ENCODE measurements around the gene SH2D4B. TPM values are rescaled to one million over a fixed set of nuclear protein-coding genes. Genes with fewer than 3 reads are reported as not detected.

The SH2D4B gene
- total RNA-seq, 1 donor: 0.10 TPM

GRCh38 chr10:80501381-80501912 lies 36.3 kb upstream of the SH2D4B start:
- H3K4me1 ChIP-seq (ENCODE audit: insufficient read depth, low read length): peaks cover 93% of the 10 kb centered on the region
- H3K9me3 ChIP-seq (ENCODE audit: low read depth, low read length): no peaks in the 10 kb centered on the region
- no peaks in the 10 kb centered on the region for H3K27me3 ChIP-seq (ENCODE audit: insufficient read depth, low read length)
- no peak overlapping the region for H3K4me3 ChIP-seq (ENCODE audit: low read length)

GRCh38 chr10:80501913-80502521 lies 35.7 kb upstream of the SH2D4B start:
- H3K4me3 ChIP-seq (ENCODE audit: low read length): no peak overlapping the region
- no peaks in the 10 kb centered on the region for H3K27me3 ChIP-seq (ENCODE audit: insufficient read depth, low read length)
- peaks cover 90% of the 10 kb centered on the region for H3K4me1 ChIP-seq (ENCODE audit: insufficient read depth, low read length)
- H3K9me3 ChIP-seq (ENCODE audit: low read depth, low read length): no peaks in the 10 kb centered on the region

DNA sequence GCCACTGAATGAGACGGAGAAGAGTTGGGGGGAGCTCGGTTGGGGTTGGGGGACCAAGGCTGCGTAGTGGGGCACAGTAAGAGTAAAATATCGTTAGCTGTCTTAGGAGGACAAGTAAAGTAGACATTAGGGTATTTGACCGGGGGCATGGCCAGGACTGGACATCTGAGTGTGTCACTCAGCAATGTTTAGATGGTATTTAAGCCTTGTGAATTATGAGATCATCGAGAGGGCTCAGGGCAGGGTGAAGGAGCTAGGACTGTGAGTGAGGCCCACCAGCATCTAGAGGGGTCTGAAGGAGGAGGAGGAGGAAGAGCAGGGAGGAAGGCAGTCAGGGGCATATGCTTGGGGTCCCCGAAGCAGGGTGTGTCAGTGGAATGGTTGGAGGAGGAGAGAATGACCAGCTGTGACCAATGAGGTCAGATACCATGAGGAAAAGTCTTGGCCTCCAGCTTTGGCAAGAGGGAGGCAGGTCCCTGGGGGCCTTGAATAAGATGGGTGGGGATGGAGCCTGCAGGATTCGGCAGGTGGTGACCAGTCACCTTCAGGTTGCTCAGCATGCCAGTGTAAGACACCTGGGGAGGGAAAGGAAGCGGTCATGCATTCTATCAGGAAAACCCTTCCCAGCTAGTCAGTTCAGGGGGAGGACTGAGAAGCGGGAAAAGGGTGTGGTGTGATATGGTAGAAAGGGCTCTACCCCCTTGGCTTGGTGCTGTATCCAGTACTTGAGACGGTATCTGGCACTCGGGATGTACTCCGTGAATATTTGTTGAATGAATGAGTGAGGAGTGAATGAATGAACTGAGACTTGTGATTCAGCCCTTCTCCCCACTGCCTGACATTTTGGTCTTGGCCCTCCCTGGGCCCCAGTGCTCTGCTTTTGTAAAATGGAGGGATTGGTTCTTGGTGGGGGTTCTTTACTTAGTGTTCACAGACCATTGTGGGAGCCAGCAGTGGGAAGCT lies 34.8 kb upstream of the SH2D4B start:
- no peaks in the 10 kb centered on the region for H3K27me3 ChIP-seq (ENCODE audit: insufficient read depth, low read length)
- H3K4me3 ChIP-seq (ENCODE audit: low read length): no peak overlapping the region
- H3K4me1 ChIP-seq (ENCODE audit: insufficient read depth, low read length): peaks cover 81% of the 10 kb centered on the region
- no peaks in the 10 kb centered on the region for H3K9me3 ChIP-seq (ENCODE audit: low read depth, low read length)

DNA sequence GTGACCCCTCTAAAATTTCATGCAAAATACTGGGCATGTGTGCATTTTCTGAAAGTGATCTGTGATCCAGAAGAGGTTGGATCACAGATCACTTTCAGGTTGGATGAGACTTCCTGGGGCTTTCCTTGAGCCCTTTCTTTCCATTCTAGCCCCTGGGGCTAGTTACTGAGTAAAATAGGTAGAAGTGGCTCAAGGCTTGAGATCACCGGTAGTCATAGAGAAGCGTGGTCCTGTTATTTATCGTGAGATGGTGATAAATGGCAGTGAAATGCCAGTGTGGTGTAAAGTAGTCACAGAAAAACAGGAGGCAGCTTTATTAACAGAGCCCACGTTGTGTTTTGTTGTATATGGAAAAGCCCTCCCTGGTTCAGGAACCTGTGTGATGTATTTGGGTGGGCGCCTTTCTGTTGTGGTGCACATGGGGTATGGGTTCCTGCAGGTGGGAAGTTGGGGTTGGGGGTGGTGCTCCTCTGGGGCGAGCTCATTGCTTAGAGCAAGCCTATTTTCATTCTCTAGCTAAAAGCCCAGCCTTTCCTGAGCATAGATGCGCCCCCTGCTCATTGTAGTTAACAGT lies 34.0 kb upstream of the SH2D4B start:
- H3K4me3 ChIP-seq (ENCODE audit: low read length): no peak overlapping the region
- no peaks in the 10 kb centered on the region for H3K9me3 ChIP-seq (ENCODE audit: low read depth, low read length)
- H3K27me3 ChIP-seq (ENCODE audit: insufficient read depth, low read length): no peaks in the 10 kb centered on the region
- H3K4me1 ChIP-seq (ENCODE audit: insufficient read depth, low read length): peaks cover 74% of the 10 kb centered on the region

GRCh38 chr10:80504158-80504811 lies 33.4 kb upstream of the SH2D4B start:
- Histone ChIP-seq H3K9me3 (ENCODE audit: low read depth, low read length) (no peaks in the 10 kb centered on the region), H3K4me1 (ENCODE audit: insufficient read depth, low read length) (peaks cover 68% of the 10 kb centered on the region), H3K4me3 (ENCODE audit: low read length) (no peak overlapping the region), H3K27me3 (ENCODE audit: insufficient read depth, low read length) (no peaks in the 10 kb centered on the region)

- no peak overlapping the region for H3K4me3 ChIP-seq (ENCODE audit: low read length)
- H3K27me3 ChIP-seq (ENCODE audit: insufficient read depth, low read length): no peaks in the 10 kb centered on the region
- peaks cover 64% of the 10 kb centered on the region for H3K4me1 ChIP-seq (ENCODE audit: insufficient read depth, low read length)
- H3K9me3 ChIP-seq (ENCODE audit: low read depth, low read length): no peaks in the 10 kb centered on the region
These were observed 32.7 kb upstream of the SH2D4B start for GRCh38 chr10:80504897-80505465.

GRCh38 chr10:80506189-80506575 lies 31.5 kb upstream of the SH2D4B start:
- Histone ChIP-seq H3K9me3 (ENCODE audit: low read depth, low read length) (no peaks in the 10 kb centered on the region), H3K4me1 (ENCODE audit: insufficient read depth, low read length) (peaks cover 56% of the 10 kb centered on the region), H3K4me3 (ENCODE audit: low read length) (no peak overlapping the region), H3K27me3 (ENCODE audit: insufficient read depth, low read length) (no peaks in the 10 kb centered on the region)

- Histone ChIP-seq H3K4me3 (ENCODE audit: low read length) (no peak overlapping the region), H3K4me1 (ENCODE audit: insufficient read depth, low read length) (peaks cover 53% of the 10 kb centered on the region), H3K9me3 (ENCODE audit: low read depth, low read length) (no peaks in the 10 kb centered on the region), H3K27me3 (ENCODE audit: insufficient read depth, low read length) (no peaks in the 10 kb centered on the region)
These were observed 30.7 kb upstream of the SH2D4B start for GRCh38 chr10:80506836-80507487.

- no peaks in the 10 kb centered on the region for H3K27me3 ChIP-seq (ENCODE audit: insufficient read depth, low read length)
- H3K4me3 ChIP-seq (ENCODE audit: low read length): no peak overlapping the region
- no peaks in the 10 kb centered on the region for H3K9me3 ChIP-seq (ENCODE audit: low read depth, low read length)
- H3K4me1 ChIP-seq (ENCODE audit: insufficient read depth, low read length): peaks cover 32% of the 10 kb centered on the region
These were observed 28.6 kb upstream of the SH2D4B start for GRCh38 chr10:80509108-80509402.

DNA sequence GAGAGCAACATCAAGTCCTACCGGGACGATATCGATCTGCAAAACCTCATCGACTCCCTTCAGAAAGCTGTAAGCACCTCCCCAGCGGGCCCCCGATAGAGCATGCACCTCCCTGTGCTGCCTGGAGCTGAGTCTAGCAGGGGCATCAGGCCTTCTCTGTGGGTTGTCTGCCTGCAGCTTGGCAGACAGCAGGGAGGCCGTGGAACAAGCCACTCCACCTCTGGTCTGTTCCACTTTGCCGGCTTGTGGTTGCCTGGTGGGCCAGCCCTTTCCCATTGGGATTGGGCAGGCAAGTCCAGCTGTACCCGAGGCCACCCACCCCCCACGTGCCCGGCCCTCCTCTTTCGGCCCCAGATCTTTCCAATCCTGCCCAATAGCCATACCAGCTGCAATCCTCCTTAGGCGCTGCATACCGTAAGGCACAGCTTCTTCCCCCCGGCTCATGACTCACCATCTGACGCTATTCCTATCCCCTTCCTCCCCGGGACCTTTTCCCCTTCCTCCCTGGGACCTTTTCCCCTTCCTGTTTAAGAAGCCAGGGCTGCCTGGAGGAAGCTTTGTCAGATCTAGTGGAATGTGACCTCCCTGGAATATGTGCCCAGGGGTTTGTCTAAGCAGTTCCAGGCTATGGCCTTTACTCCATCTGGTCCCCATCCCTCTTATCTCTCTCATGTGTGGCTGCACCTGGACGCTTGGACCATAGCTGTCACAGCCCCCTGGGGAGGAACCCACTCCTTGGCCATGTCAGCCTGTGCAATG lies 28.1 kb upstream of the SH2D4B start:
- peaks cover 27% of the 10 kb centered on the region for H3K4me1 ChIP-seq (ENCODE audit: insufficient read depth, low read length)
- no peak overlapping the region for H3K4me3 ChIP-seq (ENCODE audit: low read length)
- H3K27me3 ChIP-seq (ENCODE audit: insufficient read depth, low read length): no peaks in the 10 kb centered on the region
- H3K9me3 ChIP-seq (ENCODE audit: low read depth, low read length): no peaks in the 10 kb centered on the region

- Histone ChIP-seq H3K9me3 (ENCODE audit: low read depth, low read length) (no peaks in the 10 kb centered on the region), H3K27me3 (ENCODE audit: insufficient read depth, low read length) (no peaks in the 10 kb centered on the region), H3K4me1 (ENCODE audit: insufficient read depth, low read length) (peaks cover 12% of the 10 kb centered on the region), H3K4me3 (ENCODE audit: low read length) (no peak overlapping the region)
These were observed 25.6 kb upstream of the SH2D4B start for GRCh38 chr10:80512031-80512526.

DNA sequence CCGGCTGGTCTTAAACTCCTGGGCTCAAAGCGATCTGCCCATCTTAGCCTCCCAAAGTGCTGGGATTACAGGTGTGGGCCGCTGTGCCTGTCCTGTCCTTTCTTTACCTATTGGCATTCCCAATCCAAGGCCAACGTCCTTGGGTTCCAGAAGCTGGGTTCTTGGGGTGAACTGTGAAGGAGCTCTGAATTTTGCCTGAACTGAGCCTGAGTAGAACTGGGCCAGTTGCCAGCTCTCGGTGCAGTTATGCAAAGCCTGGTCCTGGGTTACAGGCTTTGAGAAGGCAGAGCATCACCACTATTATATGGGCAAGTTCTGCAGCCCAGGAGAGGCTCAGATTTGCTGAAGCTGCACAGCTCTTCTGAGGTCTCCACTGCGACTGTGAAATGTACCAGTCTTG lies 24.6 kb upstream of the SH2D4B start:
- no peaks in the 10 kb centered on the region for H3K9me3 ChIP-seq (ENCODE audit: low read depth, low read length)
- H3K4me1 ChIP-seq (ENCODE audit: insufficient read depth, low read length): peaks cover 16% of the 10 kb centered on the region
- no peaks in the 10 kb centered on the region for H3K27me3 ChIP-seq (ENCODE audit: insufficient read depth, low read length)
- no peak overlapping the region for H3K4me3 ChIP-seq (ENCODE audit: low read length)

- H3K4me1 ChIP-seq (ENCODE audit: insufficient read depth, low read length): peaks cover 23% of the 10 kb centered on the region
- no peaks in the 10 kb centered on the region for H3K27me3 ChIP-seq (ENCODE audit: insufficient read depth, low read length)
These were observed 22.2 kb upstream of the SH2D4B start for GRCh38 chr10:80515511-80515910.

GRCh38 chr10:80515941-80516340 lies 21.8 kb upstream of the SH2D4B start:
- Histone ChIP-seq H3K4me3 (ENCODE audit: low read length) (no peak overlapping the region), H3K4me1 (ENCODE audit: insufficient read depth, low read length) (peaks cover 22% of the 10 kb centered on the region), H3K27me3 (ENCODE audit: insufficient read depth, low read length) (no peaks in the 10 kb centered on the region)

More at GRCh38 chr10:80515511-80515910, 22.2 kb upstream of the SH2D4B start:
- H3K9me3 ChIP-seq (ENCODE audit: low read depth, low read length): no peaks in the 10 kb centered on the region
- H3K4me3 ChIP-seq (ENCODE audit: low read length): no peak overlapping the region

More at GRCh38 chr10:80515941-80516340, 21.8 kb upstream of the SH2D4B start:
- no peaks in the 10 kb centered on the region for H3K9me3 ChIP-seq (ENCODE audit: low read depth, low read length)
